Glomerular endothelial cell (primary cell): Measurements from ENCODE around the gene CHCHD10. TPM values are rescaled to one million over a fixed set of nuclear protein-coding genes. Genes with fewer than 3 reads are reported as not detected.

Source experiments
- DNase-seq: peaks from one replicate; pipeline ENCODE4 v3.0.0-alpha.2; 2011; ENCODE audit warnings: low read depth, low spot score; ENCODE audit errors: extremely low read depth
- total RNA-seq: library from RNA; depleted of rRNA; stranded (reverse); fragments of >200 nt; gene quantifications from 2 replicates; pipeline ENCODE4 v1.2.3, GENCODE V29; 2015

The CHCHD10 gene
- 15.2 and 24.3 TPM in 2 replicates for total RNA-seq

GRCh38 chr22:23767673-23768548 lies at the start of gene CHCHD10:
Gene CHCHD10 (minus strand): TSS chr22:23767972. CDS start chr22:23767874, 98 bp downstream.
- no peak for DNase-seq

- DNase-seq, result no peak
Measured at GRCh38 chr22:23817146-23817545, 49.4 kb upstream of the CHCHD10 start.

GRCh38 chr22:23816156-23816976 lies 48.6 kb upstream of the CHCHD10 start:
- no peak for DNase-seq

DNA sequence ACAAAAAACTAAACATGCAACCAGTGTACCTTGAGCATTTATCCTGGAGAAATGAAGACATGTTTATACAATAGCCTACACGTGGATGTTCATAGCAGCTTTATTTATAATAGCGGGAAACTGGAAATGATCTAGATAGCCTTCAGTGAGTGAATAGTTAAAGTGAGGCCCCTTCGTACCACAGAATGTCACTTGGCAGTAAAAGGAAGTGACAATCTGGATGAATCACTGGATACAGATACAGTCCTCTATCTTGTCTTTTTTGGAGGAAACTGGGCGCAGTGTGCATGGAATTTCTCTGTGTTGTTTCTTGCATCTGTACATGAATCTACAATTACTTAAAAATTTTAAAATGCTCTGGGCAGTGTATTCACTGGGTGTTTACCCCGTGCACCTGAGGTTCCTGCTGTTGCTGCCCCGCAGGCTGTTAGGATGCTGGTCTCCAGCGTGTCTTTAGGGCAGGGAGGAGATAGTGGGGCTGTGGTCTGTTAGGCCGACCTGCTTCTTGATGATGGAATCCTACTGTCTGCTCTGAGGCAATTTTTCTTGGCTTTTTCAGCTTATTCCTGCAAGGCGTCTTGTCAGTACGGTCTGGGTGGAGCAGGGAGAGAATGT lies 47.9 kb upstream of the CHCHD10 start:
- no peak for DNase-seq

- no peak for DNase-seq
Measured at GRCh38 chr22:23812378-23812777, 44.6 kb upstream of the CHCHD10 start.

DNA sequence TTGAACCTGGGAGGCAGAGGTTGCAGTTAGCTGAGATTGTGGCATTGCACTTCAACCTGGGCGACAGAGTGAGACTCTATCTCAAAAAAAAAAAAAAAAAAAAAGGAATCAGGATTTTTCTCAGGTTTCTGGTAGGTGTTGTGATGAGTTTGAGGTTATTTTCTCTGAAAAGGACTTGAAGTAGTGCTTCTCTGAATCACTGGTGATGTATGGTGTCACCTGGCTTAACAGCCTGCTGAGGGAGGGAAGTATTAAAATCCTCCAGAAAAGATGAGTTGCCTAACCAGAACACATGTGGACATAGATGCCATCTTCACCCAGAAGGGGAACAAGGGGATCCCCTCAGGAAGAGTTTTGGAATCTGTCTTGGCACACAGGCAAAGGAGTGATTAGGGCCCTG lies 39.1 kb upstream of the CHCHD10 start:
- DNase-seq, result no peak

- DNase-seq, result no peak
Measured at GRCh38 chr22:23804781-23805291, 37.1 kb upstream of the CHCHD10 start.

DNA sequence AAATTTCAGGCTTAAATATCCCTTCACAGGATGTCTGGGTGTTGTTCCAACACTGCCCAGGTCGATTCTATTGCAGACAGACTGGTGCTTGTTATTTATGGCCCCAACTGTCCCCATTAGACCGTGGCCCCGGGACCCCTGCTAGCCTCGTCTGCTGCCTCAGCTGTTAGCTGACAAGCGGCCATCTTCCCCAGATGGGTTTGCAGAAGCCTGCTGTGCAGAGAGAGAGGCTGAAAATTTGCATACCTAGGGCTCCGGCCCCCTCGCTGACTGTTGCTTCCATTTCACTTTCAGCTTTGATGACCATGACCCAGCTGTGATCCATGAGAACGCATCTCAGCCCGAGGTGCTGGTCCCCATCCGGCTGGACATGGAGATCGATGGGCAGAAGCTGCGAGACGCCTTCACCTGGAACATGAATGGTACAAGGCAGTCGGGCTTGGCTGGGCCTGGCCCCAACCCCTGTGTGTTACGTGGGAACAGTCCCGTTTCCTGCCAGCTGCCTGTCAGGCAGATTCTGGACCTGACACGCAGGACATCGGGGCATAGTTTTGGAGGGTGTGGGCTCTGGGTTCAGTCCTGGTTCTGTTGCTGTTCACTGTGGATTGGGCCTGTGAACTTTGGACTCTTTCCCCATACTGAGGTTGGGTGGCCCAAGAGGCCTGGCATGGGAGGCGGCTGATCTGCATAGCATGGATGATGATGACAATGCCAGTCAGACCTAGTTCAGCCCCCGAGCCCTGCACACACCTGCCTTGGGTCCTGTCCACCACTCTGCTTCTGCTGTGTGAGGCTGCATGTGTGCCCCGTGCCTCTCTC lies 35.4 kb upstream of the CHCHD10 start:
- DNase-seq, result no peak

- DNase-seq, result no peak
Measured at GRCh38 chr22:23801886-23802377, 34.2 kb upstream of the CHCHD10 start.

- DNase-seq, result no peak
Measured at GRCh38 chr22:23801238-23801821, 33.6 kb upstream of the CHCHD10 start.

DNA sequence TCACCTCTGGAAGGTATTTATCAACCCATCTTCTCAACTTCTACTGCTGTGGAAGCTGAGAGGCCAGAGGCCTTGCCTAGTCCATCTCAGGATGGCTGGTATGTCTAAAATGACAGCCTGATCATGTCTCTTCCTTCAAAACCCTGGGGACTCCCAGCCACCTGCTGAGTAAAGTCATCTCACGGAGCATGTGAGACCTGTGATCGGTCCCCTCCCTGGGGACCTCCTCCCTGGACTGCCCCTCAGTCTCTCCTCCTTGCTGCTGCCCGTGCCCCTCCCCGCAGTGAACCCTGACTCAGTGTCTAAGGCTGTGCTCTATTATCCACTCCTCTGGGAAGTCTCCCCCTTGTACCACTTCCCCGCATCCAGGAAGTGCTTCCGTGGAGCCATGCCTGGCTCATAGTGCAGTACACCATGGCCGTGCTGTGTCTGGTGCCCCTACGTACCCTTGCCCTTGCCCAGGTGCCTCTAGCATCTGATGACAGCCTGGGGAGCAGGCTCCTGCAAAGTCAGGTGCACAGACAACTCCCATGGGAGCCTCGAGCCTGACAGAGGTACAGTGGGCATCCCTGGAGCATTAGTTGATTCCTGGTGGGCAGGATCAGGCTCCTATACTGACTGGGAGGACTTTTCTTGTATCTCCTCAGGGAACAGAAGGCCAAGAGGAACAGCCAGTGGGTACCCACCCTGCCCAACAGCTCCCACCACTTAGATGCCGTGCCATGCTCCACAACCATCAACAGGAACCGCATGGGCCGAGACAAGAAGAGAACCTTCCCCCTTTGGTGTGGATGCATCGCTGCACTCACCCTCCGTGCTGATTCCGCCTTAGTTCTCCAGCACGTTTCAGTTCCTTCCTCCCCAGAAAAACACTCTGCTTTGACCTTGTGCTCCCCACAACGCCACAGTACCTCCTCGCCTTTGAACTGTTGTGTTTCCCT lies 32.8 kb upstream of the CHCHD10 start:
- no peak for DNase-seq

DNA sequence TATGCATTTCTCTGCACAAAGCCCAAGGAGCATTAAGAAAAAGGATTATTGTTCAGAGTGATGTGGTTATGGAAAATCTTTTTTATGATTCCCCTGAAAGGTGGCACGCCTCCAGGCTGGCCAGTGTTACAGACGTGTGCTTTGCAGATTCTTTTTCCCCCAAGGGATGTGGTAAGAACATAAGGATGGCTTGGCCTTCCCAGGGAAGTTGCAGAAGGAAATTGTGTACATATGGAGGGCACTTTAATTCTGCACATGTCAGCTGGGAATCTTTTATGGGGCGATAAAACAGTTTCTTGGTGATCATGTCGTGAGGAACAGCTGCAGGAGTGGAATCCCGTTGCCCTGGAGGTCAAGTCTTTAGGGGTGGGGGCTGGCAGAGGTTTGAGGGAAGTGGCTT lies 28.7 kb upstream of the CHCHD10 start:
- DNase-seq, result no peak

DNA sequence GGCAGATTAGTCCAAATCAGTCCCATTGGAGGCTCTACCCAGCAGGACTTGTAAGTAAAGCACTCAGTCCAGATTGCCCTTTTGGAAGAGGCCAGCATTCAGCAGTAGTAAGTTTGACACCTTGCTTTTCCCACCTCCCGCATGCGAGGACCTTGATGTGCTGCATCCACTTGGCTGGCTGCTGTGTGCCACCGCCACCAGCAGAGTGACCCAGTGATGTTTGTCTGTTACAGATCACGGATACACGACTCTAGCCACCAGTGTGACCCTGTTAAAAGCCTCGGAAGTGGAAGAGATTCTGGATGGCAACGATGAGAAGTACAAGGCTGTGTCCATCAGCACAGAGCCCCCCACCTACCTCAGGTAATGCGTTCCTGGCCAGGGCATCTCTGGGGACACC lies 25.6 kb upstream of the CHCHD10 start:
- no peak for DNase-seq

- DNase-seq, result no peak
Measured at GRCh38 chr22:23791738-23792645, 24.2 kb upstream of the CHCHD10 start.

DNA sequence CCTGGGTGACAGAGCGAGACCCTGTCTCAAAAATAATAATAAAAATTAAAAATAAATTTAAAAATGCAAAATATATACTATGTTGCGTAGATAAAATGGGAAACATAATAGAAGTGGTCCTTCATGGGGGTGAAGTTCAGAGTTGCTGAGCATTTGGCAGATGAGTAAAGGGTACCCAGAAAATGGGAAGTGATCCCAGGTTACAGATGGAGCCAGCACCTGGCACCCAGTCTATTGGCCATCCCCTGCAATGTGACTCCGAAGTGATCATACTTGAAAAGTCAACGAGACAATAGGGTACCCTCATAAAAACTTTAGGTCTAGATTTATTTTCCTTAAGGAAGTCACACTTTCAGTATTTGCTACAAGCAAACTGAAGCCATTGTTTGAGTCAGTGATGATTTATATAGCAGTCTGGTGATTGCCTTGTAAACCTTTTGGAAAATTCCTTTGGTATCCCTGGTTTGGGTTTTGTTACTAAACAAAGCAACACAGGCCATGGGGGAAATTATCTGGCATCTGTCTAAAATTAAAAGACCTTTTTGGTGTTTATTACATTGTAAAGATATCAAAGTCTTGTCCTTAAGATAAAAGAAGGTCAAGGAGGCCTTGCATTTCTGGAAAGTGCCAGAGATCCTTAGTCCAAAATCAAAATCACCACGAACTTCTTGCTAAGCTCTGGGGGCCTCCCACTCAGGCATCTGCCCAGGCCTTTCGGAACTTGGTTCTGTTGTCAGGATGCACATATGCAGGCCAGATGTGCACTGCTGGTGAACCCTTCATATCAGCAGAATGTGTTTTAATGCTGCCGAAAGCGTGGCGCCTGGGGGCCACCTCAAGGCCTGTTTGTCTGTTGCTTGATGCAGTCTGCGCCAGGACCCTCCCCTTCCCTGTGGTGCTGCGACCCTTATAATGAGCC lies 23.3 kb upstream of the CHCHD10 start:
- DNase-seq, result no peak

DNA sequence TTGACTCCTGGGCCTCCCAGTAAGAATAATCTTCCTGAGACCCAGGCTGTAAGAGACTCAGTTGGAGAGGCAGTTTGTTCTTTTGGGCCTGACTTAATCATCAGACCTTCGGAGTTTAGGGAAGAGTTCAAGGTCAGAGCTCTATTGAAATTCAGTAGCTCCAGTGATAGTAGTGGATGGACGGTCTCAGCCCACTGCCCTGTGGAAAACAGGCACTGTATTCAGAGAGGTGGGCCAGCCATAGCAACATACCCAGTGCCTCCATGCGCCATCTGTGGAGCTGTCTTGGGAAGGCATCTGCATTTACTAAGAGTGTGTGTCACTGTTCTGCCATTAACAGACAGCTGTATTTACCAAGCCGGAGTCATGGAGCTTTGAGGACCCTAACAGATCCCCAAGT lies 21.9 kb upstream of the CHCHD10 start:
- no peak for DNase-seq

DNA sequence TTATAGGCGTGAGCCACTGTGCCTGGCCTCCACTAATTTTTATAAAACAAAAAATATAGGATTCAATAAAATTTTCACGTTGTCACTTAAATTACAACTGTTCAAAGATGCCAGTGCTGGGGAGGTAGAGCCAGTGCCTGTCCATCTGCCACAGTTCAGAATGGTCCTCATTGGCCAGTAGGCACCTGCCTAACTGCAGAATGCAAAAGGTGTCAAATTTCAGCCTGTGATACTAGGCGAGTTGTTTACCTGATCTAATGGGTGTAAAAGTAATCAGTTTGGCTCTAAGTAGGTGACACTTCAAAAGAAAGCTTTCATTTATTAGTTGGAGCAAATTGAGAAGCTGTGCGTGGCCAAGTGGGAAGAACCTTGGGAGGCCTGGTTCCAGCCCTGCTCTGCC lies 21.3 kb upstream of the CHCHD10 start:
- DNase-seq, result no peak
